Heart left ventricle (tissue), 16 donors: Measurements from ENCODE around the gene DCHS2. TPM values are rescaled to one million over a fixed set of nuclear protein-coding genes. Genes with fewer than 3 reads are reported as not detected.

Experiments used
- ATAC-seq, 4 donors: fragments of 200-7000 bp; cut with Tn5 transposase; one replicate each; pipeline ENCODE4 v1.9.1; 2020 to 2022; ENCODE audit warnings: moderate library complexity in 4 of 4, mild to moderate bottlenecking in 3 of 4, moderate number of reproducible peaks in 1 of 4
- DNase-seq, 5 donors: peaks; one replicate each; pipeline ENCODE4 v3.0.0-alpha.2; 2020
- H3K27ac ChIP-seq, 12 donors: fragments of 200-600 bp; sonication (generic) in 4 of 12; one replicate each; pipeline versions ENCODE4 v1.5.0 to v1.8.0; 2016 to 2022; ENCODE audit warnings: mild to moderate bottlenecking in 2 of 12
- H3K27me3 ChIP-seq, 9 donors: fragments of 200-600 bp; sonication (generic) in 2 of 9; one replicate each; pipeline versions ENCODE4 v1.5.1 to v1.8.0; 2016 to 2022; ENCODE audit warnings: mild to moderate bottlenecking in 3 of 9
- H3K36me3 ChIP-seq, 9 donors: fragments of 200-600 bp; sonication (generic) in 2 of 9; one replicate each; pipeline versions ENCODE4 v1.5.0 to v1.8.0; 2018 to 2022; ENCODE audit warnings: mild to moderate bottlenecking in 2 of 9
- H3K4me1 ChIP-seq, 12 donors: fragments of 200-600 bp; sonication (generic) in 4 of 12; one replicate each; pipeline versions ENCODE4 v1.5.0 to v1.8.0; 2016 to 2022; ENCODE audit warnings: mild to moderate bottlenecking in 3 of 12
- H3K4me3 ChIP-seq, 12 donors: fragments of 200-600 bp; sonication (generic) in 4 of 12; one replicate each; pipeline versions ENCODE4 v1.5.0 to v1.8.0; 2017 to 2022; ENCODE audit warnings: mild to moderate bottlenecking in 9 of 12, moderate library complexity in 4 of 12
- H3K9me3 ChIP-seq, 12 donors: fragments of 200-600 bp; sonication (generic) in 4 of 12; one replicate each; pipeline versions ENCODE4 v1.5.0 to v1.8.0; 2016 to 2022; ENCODE audit warnings: mild to moderate bottlenecking in 1 of 12
- POLR2A ChIP-seq, 2 donors: fragments of 450-650 bp; IDR thresholded peaks; one replicate each; pipeline ENCODE4 v1.6.1; 2017; ENCODE audit warnings: antibody characterized with exemption in 2 of 2, mild to moderate bottlenecking in 2 of 2, moderate library complexity in 2 of 2
- WGBS, 4 donors: extraction: QIAGEN DNeasy Blood & Tissue Kit in 2 of 4; methylation state at CpG; one replicate each; pipeline versions ENCODE4 v1.1.5 to v1.1.7; 2013 to 2018; 5-methylcytosine and 5-hydroxymethylcytosine counted together
- intact Hi-C, 10 donors: fragments of 100-400 bp; cut with DNase I; formaldehyde crosslinking; loops; one replicate each; pipeline versions ENCODE4 v1.11.1 to v1.14.2; 2022
- polyA plus RNA-seq, 2 donors: library from polyadenylated mRNA; stranded (reverse); fragments of 200-250 nt; gene quantifications; one replicate each; pipeline ENCODE4 v1.2.3, GENCODE V29; 2013
- total RNA-seq, 9 donors: library from RNA; depleted of rRNA in 2 of 9; stranded (reverse); fragments of >200 nt in 2 of 9; fragmentation: NEBNext Ultra II Directional in 3 of 9; extraction: Animal tissue kit (Norgen Biotek cat#: 25700) in 3 of 9; gene quantifications; one replicate each; pipeline versions ENCODE4 v1.1.0 to v1.2.4, GENCODE V29; 2016 to 2023
- TF ChIP-seq, protein P1 (sequence below), 12 donors: fragments of 200-600 bp; sonication (generic) in 4 of 12; IDR thresholded peaks; one replicate each; pipeline versions ENCODE4 v1.5.0 to v1.8.0; 2018 to 2022; ENCODE audit warnings: antibody characterized with exemption in 12 of 12, mild to moderate bottlenecking in 5 of 12
- donor health status: ischemic (EF 13 %, LVEDD 7.1; RV severe dilation, severe dysfunction).
- donor health status: healthy with polysubstance abuse.
- donor health status: DM: no; HTN: yes; CAD: no.
- donor health status: DM: no; HTN: no; CAD: no.
- donor health status: ischemic (EF 25% LVEDD 6.9; RV normal size, moderate dysfunction).
- donor health status: ischemic (EF 25% LVEDD 5.7; RV mildly dilated, moderate dysfunction).
- donor health status: healthy.
- donor health status: DM: yes; HTN: yes; CAD: no.
- donor health status: ischemic (EF 35%, LVEDD 5.7; RV mildly dilated, moderate dysfunction).
- donor health status: nonischemic (EF 11% LVEDD 7.7; RV severe dilation, severe dysfunction).
- donor health status: DM: yes; HTN: yes; CAD: no.
- donor health status: PGD.
- donor health status: ischemic (EF 29% LVEDD 5.4; RV normal size, mild dysfunction).
- donor health status: nonischemic (EF 23%, LVEDD 6.1; RV moderate dilation, normal function).

DCHS2 gene
- total and polyA plus RNA-seq, 11 donors: under 0.01 to 0.49 (median 0.15) TPM; not detected in 5

DNA sequence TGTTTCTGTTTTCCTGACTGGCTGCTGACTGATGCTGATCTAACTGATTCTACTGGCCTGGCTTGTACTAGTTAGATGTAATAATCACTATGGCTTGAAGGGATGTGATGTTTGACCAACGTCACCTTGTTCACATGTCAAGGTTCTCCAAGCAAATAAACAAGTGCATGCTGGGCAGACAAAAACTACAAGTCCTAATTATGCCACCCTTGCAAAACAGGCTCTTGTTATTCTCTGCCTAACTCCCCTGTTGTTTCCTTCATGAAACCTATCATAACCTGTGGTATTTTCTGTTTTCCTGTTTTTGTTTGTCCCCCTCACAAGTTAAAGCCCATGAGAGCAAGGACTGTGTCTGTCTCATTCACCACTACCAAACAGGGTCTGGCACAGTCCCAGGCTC lies 146.2 kb downstream of the DCHS2 start:
- ATAC-seq (no peak), DNase-seq (no peak)
- Histone ChIP-seq H3K27me3 (no peaks in the 10 kb centered on the region), H3K4me1 (no peaks in the 10 kb centered on the region), H3K9me3 (peaks cover 0 to 9% (median 0%) of the 10 kb centered on the region in 12 donors), H3K36me3 (no peaks in the 10 kb centered on the region), H3K4me3 (no peak overlapping the region), H3K27ac (no peak overlapping the region)
- no peak for TF ChIP-seq POLR2A (IDR thresholded peaks at IDR 0.05)
- TF ChIP-seq, protein P1, sequence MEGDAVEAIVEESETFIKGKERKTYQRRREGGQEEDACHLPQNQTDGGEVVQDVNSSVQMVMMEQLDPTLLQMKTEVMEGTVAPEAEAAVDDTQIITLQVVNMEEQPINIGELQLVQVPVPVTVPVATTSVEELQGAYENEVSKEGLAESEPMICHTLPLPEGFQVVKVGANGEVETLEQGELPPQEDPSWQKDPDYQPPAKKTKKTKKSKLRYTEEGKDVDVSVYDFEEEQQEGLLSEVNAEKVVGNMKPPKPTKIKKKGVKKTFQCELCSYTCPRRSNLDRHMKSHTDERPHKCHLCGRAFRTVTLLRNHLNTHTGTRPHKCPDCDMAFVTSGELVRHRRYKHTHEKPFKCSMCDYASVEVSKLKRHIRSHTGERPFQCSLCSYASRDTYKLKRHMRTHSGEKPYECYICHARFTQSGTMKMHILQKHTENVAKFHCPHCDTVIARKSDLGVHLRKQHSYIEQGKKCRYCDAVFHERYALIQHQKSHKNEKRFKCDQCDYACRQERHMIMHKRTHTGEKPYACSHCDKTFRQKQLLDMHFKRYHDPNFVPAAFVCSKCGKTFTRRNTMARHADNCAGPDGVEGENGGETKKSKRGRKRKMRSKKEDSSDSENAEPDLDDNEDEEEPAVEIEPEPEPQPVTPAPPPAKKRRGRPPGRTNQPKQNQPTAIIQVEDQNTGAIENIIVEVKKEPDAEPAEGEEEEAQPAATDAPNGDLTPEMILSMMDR (IDR thresholded peaks at IDR 0.05): no peak
- intact Hi-C loops: no loop called here
- WGBS, 4 donors: 71 to 90% (median 82%) methylated on average over 1 of the region's 1 CpG

DNA sequence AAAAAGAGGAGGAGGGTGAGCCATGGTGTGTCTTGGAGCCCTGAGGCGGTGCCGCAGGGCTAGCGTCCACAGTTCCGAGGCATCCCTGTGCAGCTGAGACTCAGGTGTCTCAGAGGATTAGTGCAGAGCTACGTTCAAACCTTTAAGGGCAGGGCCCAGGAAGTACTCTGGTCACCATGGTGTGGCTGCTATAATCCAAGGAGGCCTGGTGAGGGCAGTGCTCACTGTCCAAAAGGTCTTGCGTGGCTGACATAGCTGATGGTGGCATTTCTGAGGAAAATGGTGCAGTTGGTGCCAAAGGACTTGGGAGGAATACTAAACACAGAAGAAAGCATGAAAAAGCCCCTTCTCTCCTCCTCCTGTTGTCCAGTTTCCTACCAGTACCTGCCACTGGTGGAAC lies 146.9 kb downstream of the DCHS2 start:
- no peak for TF ChIP-seq POLR2A (IDR thresholded peaks at IDR 0.05)
- TF ChIP-seq, protein P1 (IDR thresholded peaks at IDR 0.05): no peak
- H3K9me3 ChIP-seq: peaks cover 0 to 9% (median 0%) of the 10 kb centered on the region in 12 donors
- intact Hi-C loops: no loop called here
- no peaks in the 10 kb centered on the region for H3K27me3 ChIP-seq
- no peak for ATAC-seq
- H3K4me3 ChIP-seq: no peak overlapping the region
- DNase-seq: no peak
- 76 to 82% (median 78%) methylated on average over 6 of the region's 6 CpGs for WGBS, 4 donors
- H3K4me1 ChIP-seq: no peaks in the 10 kb centered on the region
- no peaks in the 10 kb centered on the region for H3K36me3 ChIP-seq
- H3K27ac ChIP-seq: no peak overlapping the region

DNA sequence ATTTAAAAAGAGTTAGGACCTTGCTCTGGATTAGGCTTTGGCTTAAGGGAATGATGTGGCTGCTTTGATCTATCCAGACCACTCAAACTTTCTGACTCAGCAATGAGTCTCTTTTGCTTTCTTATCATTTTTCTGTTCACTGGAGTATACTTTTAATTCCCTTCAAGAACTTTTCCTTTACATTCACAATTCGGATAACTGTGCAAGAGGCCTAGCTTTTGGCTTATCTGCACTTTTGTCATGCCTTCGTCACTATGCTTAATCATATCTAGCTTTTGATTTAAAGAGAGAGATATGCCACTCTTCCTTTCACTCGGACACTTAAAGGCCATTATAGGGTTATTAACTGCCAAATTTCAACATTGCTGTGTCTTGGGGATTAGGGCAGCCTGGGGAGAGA lies 147.9 kb downstream of the DCHS2 start:
- ATAC-seq (no peak), DNase-seq (no peak)
- H3K27me3 ChIP-seq: no peaks in the 10 kb centered on the region
- H3K36me3 ChIP-seq: no peaks in the 10 kb centered on the region
- no peak overlapping the region for H3K4me3 ChIP-seq
- no peak overlapping the region for H3K27ac ChIP-seq
- intact Hi-C loops: no loop called here
- no peaks in the 10 kb centered on the region for H3K4me1 ChIP-seq
- TF ChIP-seq, protein P1 (IDR thresholded peaks at IDR 0.05): no peak
- TF ChIP-seq POLR2A (IDR thresholded peaks at IDR 0.05): no peak
- peaks cover 0 to 9% (median 0%) of the 10 kb centered on the region in 12 donors for H3K9me3 ChIP-seq
- WGBS, 4 donors: 40 to 53% (median 44%) methylated on average over 3 of the region's 3 CpGs

DNA sequence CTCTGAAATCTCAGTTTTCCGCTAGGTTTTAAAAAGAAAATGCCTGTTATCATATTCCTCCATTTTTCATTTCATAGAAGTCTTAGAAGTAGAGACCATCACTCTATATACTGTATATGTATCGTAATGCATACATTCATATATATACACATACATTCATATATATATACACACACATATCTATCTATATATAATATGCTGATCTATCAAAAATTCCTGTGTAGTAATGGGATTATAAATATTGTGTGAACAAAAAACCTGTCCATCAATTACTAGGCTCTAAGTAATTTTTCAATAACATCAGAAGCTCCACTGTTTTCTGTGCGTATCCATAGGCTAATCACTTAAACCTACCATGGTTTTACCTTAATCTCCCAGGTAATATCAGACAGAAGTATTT lies 150.2 kb downstream of the DCHS2 start:
- Histone ChIP-seq H3K4me3 (no peak overlapping the region), H3K4me1 (no peaks in the 10 kb centered on the region), H3K36me3 (no peaks in the 10 kb centered on the region), H3K9me3 (peaks cover 0 to 9% (median 0%) of the 10 kb centered on the region in 12 donors), H3K27ac (no peak overlapping the region), H3K27me3 (no peaks in the 10 kb centered on the region)
- WGBS, 4 donors: 93 to 97% (median 95%) methylated on average over 3 of the region's 3 CpGs
- TF ChIP-seq, protein P1 (IDR thresholded peaks at IDR 0.05): no peak
- TF ChIP-seq POLR2A (IDR thresholded peaks at IDR 0.05): no peak
- DNase-seq (no peak), ATAC-seq (no peak)
- intact Hi-C loops: no loop called here
